Lower lobe of right lung (tissue), 2 donors: ENCODE measurements around the gene MICU2. TPM values are rescaled to one million over a fixed set of nuclear protein-coding genes. Genes with fewer than 3 reads are reported as not detected.
"Not testable (repeated sequence)": the region's sequence is repeated elsewhere in the genome, so short reads cannot be mapped to it uniquely, and the experiment has no call there.

ENCODE experiments used
- ATAC-seq, 2 donors: fragments of 200-7000 bp; cut with Tn5 transposase; one replicate each; pipeline ENCODE4 v1.9.1; 2020 to 2022; ENCODE audit warnings: mild to moderate bottlenecking in 2 of 2, moderate library complexity in 2 of 2
- DNase-seq: peaks from one replicate; pipeline ENCODE4 v3.0.0-alpha.2; 2020
- H3K27ac ChIP-seq: fragments of 200-600 bp; one replicate; pipeline ENCODE4 v1.8.0; 2022
- H3K27me3 ChIP-seq: fragments of 200-600 bp; one replicate; pipeline ENCODE4 v1.8.0; 2022; ENCODE audit warnings: low read depth
- H3K36me3 ChIP-seq: fragments of 200-600 bp; one replicate; pipeline ENCODE4 v1.8.0; 2022; ENCODE audit warnings: mild to moderate bottlenecking
- H3K4me1 ChIP-seq: fragments of 200-600 bp; one replicate; pipeline ENCODE4 v1.8.0; 2022
- H3K4me3 ChIP-seq: fragments of 200-600 bp; one replicate; pipeline ENCODE4 v1.8.0; 2022; ENCODE audit warnings: mild to moderate bottlenecking
- H3K9me3 ChIP-seq: fragments of 200-600 bp; one replicate; pipeline ENCODE4 v1.8.0; 2022
- intact Hi-C: fragments of 100-400 bp; cut with DNase I; formaldehyde crosslinking; loops from one replicate; pipeline ENCODE4 v1.11.0; 2022
- total RNA-seq: library from RNA; stranded (reverse); fragmentation: NEBNext Ultra II Directional; extraction: Animal tissue kit (Norgen Biotek cat#: 25700); gene quantifications from one replicate; pipeline ENCODE4 v1.2.1, GENCODE V29; 2021
- TF ChIP-seq, protein P1 (sequence below): fragments of 200-600 bp; IDR thresholded peaks from one replicate; pipeline ENCODE4 v1.8.0; 2022; ENCODE audit warnings: antibody characterized with exemption, mild to moderate bottlenecking
- donor health status: DM: no; HTN: yes; CAD: no; lungs with severe emphysema.

The MICU2 gene
- total RNA-seq, 1 donor from 2014 or later = 34.8 TPM

DNA sequence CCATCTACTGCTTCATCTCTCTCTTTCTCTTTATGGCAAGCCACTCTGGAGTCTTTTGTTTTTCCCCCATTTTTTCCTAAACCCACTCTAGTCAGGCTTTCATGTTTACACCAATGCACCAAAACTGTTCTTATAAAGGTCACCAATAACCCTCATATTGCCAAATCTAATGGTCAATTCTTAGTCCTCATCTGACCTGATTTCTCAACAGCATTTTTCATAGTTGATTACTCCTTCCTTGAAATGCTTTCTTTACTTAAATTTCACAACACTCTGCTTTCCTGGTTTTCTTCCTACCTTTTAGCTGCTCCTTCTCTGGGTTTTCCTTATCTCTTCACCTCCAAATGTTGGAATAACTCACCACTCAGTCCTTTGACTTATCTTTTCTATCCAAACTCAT, 47.9 kb downstream of the MICU2 start:
- Histone ChIP-seq H3K27me3 (no peaks in the 10 kb centered on the region), H3K4me1 (no peaks in the 10 kb centered on the region), H3K36me3 (peaks cover 10% of the 10 kb centered on the region), H3K9me3 (no peaks in the 10 kb centered on the region), H3K4me3 (no peak overlapping the region), H3K27ac (no peak overlapping the region)
- intact Hi-C loops = no loop called here
- ATAC-seq (no peak), DNase-seq (no peak)
- TF ChIP-seq, protein P1, sequence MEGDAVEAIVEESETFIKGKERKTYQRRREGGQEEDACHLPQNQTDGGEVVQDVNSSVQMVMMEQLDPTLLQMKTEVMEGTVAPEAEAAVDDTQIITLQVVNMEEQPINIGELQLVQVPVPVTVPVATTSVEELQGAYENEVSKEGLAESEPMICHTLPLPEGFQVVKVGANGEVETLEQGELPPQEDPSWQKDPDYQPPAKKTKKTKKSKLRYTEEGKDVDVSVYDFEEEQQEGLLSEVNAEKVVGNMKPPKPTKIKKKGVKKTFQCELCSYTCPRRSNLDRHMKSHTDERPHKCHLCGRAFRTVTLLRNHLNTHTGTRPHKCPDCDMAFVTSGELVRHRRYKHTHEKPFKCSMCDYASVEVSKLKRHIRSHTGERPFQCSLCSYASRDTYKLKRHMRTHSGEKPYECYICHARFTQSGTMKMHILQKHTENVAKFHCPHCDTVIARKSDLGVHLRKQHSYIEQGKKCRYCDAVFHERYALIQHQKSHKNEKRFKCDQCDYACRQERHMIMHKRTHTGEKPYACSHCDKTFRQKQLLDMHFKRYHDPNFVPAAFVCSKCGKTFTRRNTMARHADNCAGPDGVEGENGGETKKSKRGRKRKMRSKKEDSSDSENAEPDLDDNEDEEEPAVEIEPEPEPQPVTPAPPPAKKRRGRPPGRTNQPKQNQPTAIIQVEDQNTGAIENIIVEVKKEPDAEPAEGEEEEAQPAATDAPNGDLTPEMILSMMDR = no peak

DNA sequence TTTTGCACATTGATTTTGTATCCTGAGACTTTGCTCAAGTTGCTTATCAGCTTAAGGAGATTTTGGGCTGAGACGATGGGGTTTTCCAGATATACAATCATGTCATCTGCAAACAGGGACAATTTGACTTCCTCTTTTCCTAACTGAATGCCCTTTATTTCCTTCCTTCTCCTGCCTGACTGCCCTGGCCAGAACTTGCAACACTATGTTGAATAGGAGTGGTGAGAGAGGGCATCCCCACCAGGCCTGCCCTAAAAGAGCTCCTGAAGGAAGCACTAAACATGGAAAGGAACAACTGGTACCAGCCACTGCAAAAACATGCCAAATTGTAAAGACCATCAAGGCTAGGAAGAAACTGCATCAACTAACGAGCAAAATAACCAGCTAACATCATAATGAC, 50.7 kb downstream of the MICU2 start:
- H3K4me3 ChIP-seq, H3K4me1 ChIP-seq, ATAC-seq, H3K9me3 ChIP-seq, H3K36me3 ChIP-seq, H3K27me3 ChIP-seq, DNase-seq, H3K27ac ChIP-seq, intact Hi-C loops: not testable (repeated sequence)

DNA sequence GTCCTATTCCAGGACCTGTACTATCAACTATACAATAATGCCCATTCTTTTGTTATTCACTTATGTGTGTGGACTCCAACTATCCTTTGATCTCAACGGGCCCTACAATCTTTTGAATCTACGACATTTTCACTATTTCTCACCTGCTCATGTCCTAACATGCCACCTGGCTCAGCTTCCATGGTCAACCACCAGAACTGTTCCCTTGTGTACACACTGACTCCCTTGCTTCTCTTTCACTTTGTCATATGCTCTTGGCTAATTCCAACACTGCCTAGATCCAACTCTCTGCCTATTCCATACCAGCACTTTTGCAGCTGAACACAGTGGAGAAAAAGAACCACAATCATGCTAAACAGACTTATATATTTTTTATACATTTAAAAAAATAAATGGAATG, 53.1 kb downstream of the MICU2 start:
- DNase-seq (no peak), ATAC-seq (no peak)
- no peaks in the 10 kb centered on the region for H3K36me3 ChIP-seq
- no peaks in the 10 kb centered on the region for H3K27me3 ChIP-seq
- no peaks in the 10 kb centered on the region for H3K4me1 ChIP-seq
- intact Hi-C loops = no loop called here
- TF ChIP-seq, protein P1 = no peak
- no peak overlapping the region for H3K27ac ChIP-seq
- H3K4me3 ChIP-seq = no peak overlapping the region
- no peaks in the 10 kb centered on the region for H3K9me3 ChIP-seq

DNA sequence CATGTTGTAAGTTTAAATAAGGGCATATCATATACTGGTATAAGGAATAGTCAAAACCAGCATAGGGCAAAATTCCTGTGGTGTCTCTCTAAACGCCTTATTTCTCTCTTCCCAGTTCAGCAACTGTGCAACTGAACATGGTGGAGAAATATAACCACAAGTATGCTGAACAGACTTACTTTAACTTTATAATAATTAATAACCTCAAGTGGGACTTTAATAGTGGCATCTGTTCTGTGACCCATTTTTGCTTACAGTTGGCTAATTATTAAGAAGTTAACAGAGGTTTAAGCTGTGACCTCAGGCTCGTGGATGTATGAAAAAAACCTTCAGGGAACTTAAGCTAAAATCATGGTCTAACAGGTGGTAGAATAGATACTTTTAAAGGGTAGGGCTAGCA, 54.3 kb downstream of the MICU2 start:
- H3K4me1 ChIP-seq = no peaks in the 10 kb centered on the region
- intact Hi-C loops = no loop called here
- ATAC-seq = no peak
- H3K4me3 ChIP-seq = no peak overlapping the region
- H3K27ac ChIP-seq = no peak overlapping the region
- no peaks in the 10 kb centered on the region for H3K36me3 ChIP-seq
- DNase-seq = no peak
- no peaks in the 10 kb centered on the region for H3K9me3 ChIP-seq
- H3K27me3 ChIP-seq = no peaks in the 10 kb centered on the region
- TF ChIP-seq, protein P1 = no peak

DNA sequence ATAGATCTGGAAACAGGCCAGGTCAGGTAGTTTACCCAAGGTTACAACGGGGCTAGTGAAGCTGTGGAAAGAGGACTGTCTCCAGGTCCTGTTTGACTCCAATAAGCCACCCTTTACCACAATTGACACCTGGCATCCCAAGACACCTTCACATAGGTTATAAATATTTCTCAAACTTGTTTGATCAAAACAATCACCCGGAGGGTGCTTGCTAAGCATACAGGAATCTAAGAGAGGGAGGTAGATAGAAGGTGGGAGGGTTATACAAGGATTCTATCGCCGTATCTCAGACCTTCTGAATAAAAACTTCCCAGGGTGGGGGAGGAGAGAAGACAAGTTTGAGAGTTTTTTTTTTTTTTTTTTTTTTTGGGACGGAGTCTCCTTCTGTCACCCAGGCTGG, 55.4 kb downstream of the MICU2 start:
- TF ChIP-seq, protein P1 = no peak
- Histone ChIP-seq H3K27me3 (no peaks in the 10 kb centered on the region), H3K36me3 (no peaks in the 10 kb centered on the region), H3K4me1 (no peaks in the 10 kb centered on the region), H3K27ac (no peak overlapping the region), H3K9me3 (no peaks in the 10 kb centered on the region), H3K4me3 (no peak overlapping the region)
- ATAC-seq = no peak
- DNase-seq = no peak
- intact Hi-C loops = no loop called here

DNA sequence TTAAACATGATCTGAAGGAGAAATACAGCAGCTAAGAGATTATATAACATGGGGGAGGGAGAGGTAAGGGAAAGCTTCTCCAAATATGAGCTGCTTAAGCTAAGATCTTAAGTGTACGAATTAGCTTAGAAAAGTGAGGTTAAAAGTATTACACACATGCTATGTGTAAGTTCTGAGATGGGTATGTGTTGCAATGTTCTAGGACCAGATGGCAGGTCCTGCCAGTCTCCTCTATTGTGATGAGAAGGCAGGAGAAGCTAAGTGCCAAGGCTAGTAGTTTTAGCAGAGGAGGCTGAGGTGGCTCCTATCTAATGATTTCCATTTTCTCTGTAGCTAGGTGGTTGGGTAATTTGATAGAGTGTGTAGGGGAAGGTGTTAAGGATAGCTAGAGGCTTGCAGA, 57.6 kb downstream of the MICU2 start:
- Histone ChIP-seq H3K36me3 (no peaks in the 10 kb centered on the region), H3K27ac (no peak overlapping the region), H3K27me3 (no peaks in the 10 kb centered on the region), H3K4me3 (no peak overlapping the region), H3K9me3 (no peaks in the 10 kb centered on the region), H3K4me1 (peaks cover 7% of the 10 kb centered on the region)
- intact Hi-C loops = no loop called here
- TF ChIP-seq, protein P1 = no peak
- ATAC-seq (peak in 1 of 2 donors; percentile 72), DNase-seq (no peak)
